Fibroblast of skin of left quadriceps (primary cell): ENCODE results near the gene EGR1.

Experiments used
- DNase-seq, 2 experiments: peaks; one replicate each; pipeline ENCODE4 v3.0.0-alpha.2; 2013; ENCODE audit warnings: low read depth in 2 of 2

The EGR1 gene

DNA sequence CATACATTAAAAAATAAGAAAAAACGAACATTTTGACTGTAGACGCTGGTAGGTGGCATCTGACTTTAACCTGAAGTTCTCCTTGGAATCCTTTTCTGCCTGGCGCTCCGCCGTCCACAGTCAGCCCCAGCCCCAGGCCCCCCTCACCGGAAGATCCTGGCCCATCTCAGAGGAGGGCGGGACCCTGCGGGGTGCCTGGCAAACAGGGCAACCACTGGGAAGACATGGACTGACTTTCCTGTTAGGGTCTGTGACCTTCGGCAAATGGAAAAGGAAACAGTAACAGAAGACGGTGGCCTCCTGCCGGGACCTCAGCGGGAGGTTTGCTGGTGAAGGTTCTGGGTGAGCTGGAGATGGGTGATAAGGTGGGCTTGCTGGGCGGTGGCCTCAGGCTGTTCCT, 11.7 kb upstream of the EGR1 start:
- DNase-seq = no peak

DNA sequence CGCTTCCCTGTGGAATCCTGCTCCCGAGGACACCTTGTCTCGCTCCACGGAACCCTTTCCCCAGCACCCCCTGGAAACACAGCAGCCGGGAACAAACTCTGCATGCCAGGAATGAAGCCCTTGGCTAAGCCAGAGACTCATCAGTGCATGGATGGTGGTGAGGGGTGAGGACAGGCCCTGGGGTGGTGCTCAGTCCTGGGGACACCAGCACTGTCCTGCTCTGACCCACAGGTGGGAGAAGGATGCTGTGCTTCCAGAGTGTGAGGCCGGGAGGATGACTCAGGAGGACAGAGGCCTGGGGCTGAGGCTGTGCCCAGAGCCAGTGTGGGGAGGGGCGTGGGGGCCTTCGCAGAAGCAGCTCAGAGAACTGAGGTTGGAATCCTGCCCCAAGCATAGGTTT, 11.2 kb upstream of the EGR1 start:
- no peak for DNase-seq

DNA sequence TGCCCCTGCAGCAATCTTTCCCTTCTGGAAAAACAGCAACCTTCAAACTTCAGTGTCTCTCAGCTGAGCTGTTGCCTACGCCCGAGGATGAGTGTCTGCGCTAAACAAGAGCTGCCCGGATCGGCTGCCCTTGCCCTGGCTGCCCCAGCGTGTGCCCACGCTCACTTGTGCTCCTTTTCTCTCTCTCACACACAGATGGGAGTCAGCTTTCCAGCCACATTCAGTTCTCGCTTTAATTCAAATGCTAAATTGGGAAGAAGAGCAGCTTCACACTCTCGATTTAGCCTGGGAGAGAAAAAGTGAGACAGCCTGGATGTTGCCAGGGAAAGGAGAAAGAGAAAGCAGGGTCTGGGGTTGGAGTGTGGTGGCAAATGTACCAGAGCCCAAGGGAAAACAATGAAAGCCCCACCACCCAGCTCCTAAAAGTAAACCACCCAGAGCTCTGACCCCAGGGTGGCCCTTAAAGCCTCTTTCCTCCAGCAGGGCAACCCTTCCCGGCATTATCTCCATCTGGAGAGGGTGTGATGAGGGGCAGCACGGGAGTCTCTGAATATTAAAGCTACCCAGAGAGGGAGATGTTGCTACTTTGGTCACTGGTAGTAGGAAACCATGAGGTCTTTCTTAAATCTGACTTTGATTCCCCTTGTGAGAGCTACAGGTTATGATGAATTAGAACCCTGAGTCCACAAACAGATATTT, 9.9 kb upstream of the EGR1 start:
- DNase-seq = no peak

DNA sequence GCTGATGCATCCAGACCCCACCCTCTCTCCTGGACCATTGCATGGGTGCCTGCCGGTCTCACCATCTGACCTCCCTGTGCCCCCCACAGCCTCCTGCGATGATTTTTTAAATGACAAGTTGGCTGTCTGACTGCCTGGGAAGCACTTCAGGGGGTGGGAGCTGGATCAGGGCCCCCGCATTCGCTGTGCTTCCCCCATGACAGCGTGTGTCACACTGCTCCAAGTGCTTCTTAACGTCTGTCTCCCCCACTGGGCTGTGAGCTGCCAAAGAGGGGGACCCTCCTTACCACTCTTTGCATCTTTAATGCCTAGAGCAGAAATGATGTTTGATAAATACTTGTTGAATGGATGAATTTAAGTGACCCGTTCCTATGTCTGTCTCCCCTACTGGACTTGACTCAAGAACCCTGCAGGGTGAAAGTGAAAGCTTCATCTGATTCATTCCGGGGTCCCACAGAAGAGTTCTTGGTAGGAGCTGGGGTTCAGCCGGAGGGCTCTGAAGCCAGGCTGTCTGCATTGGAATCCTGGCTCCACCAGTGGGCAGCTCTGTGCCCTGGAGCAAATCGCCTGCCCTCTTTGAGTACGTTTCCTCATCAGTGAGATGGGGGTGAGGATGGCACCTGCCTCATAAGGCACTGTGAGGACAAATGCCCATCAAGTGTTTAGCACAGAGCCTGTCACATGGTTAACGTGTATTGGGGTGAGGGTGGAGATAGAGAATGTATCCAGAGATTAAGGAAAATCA, 7.6 kb upstream of the EGR1 start:
- no peak for DNase-seq

DNA sequence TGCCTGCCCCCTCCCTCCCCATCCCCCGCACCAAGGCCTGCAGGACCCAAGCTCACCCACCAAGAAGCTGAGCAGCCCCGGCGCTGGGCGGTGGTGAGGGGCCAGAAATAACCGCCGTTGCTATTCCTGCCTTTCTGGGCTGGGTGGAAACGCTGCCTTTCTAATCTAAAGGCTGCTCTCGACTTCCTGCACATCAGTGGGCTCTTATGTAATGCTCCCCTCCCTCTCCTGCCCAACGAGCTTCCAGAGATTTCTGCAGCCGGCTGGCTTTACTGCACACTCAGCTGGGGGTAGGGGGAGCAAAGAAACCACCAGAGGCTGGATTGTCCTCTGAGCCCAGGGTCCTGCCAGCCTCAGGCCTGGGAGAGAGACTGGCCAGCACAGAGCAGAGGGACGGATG, 6.9 kb upstream of the EGR1 start:
- no peak for DNase-seq

DNA sequence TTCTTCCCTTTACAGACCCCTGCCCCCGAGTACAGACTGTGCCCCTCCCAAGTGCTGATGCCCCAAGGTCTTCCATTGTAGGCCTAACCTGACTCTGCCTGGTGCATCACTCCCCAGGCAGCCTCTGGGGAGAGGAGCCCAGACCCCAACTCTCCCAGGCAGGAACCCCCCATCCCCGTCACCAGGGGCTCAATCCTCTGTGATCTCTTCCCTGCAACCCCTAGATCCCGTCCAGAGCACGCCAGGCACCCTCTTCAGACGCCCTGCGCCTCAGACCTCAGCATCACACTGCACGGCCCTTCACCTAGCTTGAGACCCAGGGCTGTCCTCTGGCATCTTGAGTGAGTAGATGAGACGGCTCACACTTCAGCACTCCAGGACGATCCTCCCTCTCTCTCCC, 6.4 kb upstream of the EGR1 start:
- no peak for DNase-seq

DNA sequence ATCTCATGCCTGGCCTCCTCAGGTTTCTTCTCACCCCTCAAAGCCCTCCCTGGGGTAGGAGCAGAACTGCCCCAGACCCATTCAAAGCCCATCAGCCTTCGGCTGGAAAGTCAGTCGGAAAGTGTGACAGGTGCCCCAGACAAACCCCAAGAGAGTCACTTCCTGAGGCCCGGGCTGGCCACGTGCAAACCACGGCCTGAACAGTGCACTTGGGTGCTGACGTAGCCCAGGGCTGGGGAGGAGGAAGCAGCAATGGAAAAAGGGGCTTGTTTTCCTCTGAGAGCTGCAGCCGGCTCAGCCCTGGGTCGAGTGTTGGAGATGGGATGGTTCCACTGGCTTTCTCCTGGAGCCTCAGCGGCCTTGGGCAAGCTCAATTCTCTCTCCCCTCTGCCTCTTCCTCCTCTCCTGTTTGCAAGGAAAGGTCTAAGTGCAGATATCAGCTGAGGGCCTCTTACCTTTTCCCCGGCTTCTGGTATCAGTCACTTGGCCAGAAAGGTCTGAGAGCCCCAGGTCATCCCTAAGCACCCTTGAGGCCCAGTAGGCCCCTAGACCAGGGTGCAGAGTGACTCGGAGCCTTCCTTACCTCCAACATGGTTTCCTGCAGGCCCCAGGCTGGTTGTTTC, 5.9 kb upstream of the EGR1 start:
- no peak for DNase-seq

DNA sequence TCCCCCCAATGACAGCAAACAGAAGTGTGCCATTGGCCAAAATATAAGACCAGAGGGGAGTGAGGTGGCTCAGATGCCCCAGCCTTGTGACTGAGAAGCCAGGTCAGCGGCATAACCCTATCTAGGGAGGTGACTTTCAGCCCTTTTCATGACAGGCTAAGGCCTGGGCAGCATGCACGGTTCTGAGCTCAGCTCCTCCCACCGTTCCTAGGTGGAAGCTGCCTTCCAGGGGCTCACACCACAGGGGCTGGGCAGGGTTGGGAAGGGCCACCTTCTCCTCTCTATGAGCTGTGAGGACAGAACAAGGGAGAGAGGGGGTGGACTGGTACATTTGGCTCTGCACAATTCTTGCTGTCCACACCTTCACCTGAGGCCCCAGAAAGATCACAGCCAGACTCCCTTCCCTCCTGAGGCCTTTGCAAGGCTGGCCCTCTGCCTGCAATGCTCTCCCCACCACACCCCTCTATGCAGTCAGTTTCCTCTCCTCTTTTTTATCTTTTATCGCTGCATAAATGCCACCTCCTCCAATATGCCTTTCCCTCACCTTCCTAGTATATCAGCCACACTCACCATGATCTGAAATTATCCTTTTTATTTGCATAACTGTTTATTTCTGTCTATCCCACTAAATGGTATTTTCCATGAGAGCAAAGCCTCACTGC, 5.1 kb upstream of the EGR1 start:
- no peak for DNase-seq

DNA sequence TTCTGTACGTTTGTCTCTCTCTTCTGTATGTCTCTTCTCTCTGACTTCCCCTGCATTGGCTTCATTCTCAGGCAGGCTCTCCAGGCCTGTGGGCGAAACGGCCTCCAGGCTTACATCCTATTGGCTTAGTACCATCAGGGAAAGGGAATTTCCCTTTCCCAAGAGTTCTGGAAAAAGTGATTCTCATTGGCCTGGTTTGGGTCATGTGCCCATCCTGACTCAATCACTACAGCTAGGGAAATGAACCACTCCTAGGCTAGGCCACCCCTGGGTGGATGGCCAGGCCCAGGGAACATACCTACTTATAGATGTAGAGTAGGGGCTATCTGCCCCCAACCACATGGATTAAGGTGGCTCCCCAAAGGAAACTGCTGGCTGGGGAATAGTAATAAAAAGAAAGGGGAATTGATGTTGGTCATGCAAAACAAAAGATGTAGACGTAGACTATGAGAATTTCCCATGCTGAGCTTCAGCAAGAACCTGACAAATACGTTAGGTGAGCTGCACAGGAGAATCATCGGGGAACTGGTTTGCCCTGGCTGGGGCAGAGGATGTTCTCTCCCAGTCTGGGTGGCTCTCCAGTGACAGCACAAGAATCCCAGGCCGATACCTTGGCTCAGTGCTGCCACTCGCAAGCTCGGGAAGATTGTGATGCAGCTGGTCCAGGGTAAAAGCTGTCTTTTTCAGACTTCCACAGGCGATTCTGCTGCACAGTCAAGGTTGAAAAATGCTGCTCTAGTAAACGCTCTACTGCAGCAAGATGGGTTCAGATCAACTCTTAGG, 3.7 kb upstream of the EGR1 start:
- DNase-seq = peak in 1 of 2 experiments; percentile 27

DNA sequence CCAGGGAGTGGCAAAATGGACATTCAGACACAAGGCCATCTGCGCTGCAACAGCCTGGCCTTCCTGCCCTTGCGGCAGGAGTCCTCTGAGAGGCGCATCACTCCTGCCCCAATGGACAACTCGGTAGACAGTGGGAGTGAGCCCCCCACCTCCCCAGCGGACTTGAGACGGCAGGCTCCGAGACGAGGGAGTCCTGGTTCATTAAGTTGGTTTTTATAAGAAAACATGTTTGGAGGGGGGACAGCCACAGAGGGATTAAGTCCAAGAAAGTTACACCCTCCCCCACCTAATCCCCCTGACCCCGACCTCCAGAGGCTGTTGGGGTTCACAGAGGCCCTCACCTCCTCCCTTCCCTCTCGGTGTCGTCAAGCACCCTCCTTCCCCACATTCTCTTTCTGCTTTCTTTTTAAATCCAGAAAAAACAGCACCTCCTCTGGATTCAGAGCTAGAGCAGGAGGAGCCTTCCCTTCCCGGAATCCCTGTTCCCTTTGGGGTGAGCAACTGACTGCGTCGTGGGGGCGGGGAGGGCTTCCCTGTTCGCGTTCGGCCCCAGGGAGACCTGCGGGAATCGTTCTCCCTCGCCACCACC, 1.8 kb upstream of the EGR1 start:
- DNase-seq = no peak

DNA sequence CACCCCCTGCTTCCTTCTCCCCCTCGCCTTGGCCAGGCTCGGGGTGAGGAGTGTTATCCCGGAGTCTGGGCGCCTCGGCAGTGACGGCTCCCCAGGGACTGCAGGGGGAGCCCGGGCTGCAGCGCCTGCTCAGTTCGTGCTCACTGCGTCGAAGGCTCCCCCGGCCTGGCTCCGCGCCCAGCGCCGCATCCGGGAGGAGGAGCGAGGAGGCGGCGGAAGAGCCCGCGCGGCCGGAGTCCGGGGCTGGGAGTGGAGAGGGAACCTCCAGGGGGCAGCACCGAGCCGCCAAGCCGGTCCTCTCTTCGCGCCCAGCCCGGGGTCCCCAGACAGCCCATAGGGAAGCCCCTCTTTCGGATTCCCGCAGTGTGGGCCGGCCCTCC, 1.3 kb upstream of the EGR1 start:
- peak; percentile 94 for DNase-seq

DNA sequence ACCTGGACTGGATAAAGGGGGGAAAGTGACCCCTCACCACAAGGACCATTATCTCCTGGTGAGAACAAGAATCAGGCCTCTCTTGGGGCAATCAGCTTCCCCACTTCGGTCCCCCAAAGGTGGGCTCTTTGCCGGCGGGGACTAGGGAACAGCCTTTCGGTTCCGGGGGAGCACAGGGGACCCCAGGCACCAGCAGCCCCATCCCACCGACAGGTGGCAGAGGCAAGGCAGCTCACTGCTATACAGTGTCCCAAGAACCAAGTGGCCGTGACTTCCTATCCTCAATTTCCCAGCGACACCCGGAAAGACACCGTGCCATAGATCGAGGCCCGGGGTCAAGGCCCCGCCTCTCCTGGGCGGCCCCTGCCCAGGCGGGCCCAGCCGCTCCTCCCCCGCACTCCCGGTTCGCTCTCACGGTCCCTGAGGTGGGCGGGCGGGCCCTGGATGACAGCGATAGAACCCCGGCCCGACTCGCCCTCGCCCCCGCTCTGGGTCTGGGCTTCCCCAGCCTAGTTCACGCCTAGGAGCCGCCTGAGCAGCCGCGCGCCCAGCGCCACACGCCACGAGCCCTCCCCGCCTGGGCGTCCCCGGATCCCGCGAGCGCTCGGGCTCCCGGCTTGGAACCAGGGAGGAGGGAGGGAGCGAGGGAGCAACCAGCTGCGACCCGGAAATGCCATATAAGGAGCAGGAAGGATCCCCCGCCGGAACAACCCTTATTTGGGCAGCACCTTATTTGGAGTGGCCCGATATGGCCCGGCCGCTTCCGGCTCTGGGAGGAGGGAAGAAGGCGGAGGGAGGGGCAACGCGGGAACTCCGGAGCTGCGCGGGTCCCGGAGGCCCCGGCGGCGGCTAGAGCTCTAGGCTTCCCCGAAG, 655 bp upstream of the EGR1 start:
- DNase-seq = peak; percentile 98 to 99

DNA sequence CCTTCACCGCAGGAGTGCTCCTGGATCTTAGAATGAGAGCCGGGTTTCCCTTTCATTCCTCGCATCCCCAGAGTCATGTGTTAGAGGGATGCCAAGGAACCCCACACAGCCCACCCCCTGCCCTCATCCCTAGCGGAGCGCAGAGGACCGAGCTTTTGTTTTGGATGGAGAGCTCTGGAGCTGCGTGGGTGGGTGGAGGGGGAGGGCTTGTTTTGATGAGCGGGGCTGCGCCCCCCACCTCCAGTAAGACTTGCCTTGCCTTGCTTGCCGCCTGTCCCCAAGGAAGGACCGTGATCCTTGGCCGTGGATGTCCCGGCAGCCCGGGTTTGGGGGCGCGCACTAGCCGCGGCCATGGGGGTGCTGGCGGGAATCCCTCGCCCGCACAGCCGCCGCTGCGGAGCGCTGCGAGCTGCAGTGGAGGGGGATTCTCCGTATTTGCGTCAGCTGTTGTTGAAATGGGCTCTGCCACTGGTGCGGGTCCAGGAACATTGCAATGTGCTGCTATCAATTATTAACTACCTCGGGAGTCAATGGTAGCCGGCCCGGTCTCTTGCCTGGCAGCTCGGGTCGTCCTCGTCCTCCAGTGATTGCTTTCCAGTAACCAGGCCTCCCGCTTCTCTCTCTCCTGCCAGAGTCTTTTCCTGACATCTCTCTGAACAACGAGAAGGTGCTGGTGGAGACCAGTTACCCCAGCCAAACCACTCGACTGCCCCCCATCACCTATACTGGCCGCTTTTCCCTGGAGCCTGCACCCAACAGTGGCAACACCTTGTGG, 1.0 kb downstream of the EGR1 start:
- peak; percentile 6 to 8 for DNase-seq

DNA sequence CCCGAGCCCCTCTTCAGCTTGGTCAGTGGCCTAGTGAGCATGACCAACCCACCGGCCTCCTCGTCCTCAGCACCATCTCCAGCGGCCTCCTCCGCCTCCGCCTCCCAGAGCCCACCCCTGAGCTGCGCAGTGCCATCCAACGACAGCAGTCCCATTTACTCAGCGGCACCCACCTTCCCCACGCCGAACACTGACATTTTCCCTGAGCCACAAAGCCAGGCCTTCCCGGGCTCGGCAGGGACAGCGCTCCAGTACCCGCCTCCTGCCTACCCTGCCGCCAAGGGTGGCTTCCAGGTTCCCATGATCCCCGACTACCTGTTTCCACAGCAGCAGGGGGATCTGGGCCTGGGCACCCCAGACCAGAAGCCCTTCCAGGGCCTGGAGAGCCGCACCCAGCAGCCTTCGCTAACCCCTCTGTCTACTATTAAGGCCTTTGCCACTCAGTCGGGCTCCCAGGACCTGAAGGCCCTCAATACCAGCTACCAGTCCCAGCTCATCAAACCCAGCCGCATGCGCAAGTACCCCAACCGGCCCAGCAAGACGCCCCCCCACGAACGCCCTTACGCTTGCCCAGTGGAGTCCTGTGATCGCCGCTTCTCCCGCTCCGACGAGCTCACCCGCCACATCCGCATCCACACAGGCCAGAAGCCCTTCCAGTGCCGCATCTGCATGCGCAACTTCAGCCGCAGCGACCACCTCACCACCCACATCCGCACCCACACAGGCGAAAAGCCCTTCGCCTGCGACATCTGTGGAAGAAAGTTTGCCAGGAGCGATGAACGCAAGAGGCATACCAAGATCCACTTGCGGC, 1.8 kb downstream of the EGR1 start:
- peak; percentile 6 to 7 for DNase-seq

DNA sequence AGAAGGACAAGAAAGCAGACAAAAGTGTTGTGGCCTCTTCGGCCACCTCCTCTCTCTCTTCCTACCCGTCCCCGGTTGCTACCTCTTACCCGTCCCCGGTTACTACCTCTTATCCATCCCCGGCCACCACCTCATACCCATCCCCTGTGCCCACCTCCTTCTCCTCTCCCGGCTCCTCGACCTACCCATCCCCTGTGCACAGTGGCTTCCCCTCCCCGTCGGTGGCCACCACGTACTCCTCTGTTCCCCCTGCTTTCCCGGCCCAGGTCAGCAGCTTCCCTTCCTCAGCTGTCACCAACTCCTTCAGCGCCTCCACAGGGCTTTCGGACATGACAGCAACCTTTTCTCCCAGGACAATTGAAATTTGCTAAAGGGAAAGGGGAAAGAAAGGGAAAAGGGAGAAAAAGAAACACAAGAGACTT, 2.4 kb downstream of the EGR1 start:
- peak; percentile 1 to 10 for DNase-seq

DNA sequence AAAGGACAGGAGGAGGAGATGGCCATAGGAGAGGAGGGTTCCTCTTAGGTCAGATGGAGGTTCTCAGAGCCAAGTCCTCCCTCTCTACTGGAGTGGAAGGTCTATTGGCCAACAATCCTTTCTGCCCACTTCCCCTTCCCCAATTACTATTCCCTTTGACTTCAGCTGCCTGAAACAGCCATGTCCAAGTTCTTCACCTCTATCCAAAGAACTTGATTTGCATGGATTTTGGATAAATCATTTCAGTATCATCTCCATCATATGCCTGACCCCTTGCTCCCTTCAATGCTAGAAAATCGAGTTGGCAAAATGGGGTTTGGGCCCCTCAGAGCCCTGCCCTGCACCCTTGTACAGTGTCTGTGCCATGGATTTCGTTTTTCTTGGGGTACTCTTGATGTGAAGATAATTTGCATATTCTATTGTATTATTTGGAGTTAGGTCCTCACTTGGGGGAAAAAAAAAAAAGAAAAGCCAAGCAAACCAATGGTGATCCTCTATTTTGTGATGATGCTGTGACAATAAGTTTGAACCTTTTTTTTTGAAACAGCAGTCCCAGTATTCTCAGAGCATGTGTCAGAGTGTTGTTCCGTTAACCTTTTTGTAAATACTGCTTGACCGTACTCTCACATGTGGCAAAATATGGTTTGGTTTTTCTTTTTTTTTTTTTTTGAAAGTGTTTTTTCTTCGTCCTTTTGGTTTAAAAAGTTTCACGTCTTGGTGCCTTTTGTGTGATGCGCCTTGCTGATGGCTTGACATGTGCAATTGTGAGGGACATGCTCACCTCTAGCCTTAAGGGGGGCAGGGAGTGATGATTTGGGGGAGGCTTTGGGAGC, 3.1 kb downstream of the EGR1 start:
- DNase-seq = peak; percentile 15 to 16

DNA sequence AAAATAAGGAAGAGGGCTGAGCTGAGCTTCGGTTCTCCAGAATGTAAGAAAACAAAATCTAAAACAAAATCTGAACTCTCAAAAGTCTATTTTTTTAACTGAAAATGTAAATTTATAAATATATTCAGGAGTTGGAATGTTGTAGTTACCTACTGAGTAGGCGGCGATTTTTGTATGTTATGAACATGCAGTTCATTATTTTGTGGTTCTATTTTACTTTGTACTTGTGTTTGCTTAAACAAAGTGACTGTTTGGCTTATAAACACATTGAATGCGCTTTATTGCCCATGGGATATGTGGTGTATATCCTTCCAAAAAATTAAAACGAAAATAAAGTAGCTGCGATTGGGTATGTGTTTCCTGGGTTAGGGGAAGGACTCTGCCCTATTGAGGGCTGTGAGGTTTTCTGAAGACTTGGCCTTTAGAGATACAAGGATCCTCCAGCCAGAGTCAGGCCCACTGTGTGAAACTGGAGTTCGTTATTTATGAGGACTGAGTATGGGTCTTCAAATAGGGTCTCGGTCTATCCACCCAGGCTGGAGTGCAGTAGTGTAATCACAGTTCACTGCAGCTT, 3.8 kb downstream of the EGR1 start:
- DNase-seq = peak in 1 of 2 experiments; percentile 24
